Stomach smooth muscle (tissue), 2 donors: ENCODE data around the gene ADCY9.

Experiments used
- H3K27ac ChIP-seq: one replicate; pipeline ENCODE4 v1.7.0; 2013; ENCODE audit warnings: mild to moderate bottlenecking, low read length, inconsistent platforms
- H3K27me3 ChIP-seq, 2 donors: one replicate each; pipeline ENCODE4 v1.7.0; 2013; ENCODE audit warnings: low read length in 2 of 2; ENCODE audit not compliant: insufficient read depth in 2 of 2, control insufficient read depth in 1 of 2
- H3K36me3 ChIP-seq, 2 donors: one replicate each; pipeline ENCODE4 v1.7.0; 2013; ENCODE audit warnings: low read length in 2 of 2; ENCODE audit not compliant: control insufficient read depth in 2 of 2, insufficient read depth in 2 of 2
- H3K4me1 ChIP-seq: one replicate; pipeline ENCODE4 v1.7.0; 2013; ENCODE audit warnings: low read length; ENCODE audit not compliant: control insufficient read depth, insufficient read depth
- H3K4me3 ChIP-seq, 2 donors: one replicate each; pipeline ENCODE4 v1.7.0; 2013; ENCODE audit warnings: low read length in 2 of 2
- H3K9ac ChIP-seq, 2 donors: one replicate each; pipeline ENCODE4 v1.7.0; 2013; ENCODE audit warnings: low read length in 2 of 2, mild to moderate bottlenecking in 1 of 2
- H3K9me3 ChIP-seq, 2 donors: one replicate each; pipeline ENCODE4 v1.7.0; 2013; ENCODE audit warnings: low read length in 2 of 2; ENCODE audit not compliant: control insufficient read depth in 2 of 2
- donor health status: healthy.
- donor health status: Pancreatic carcinoma.

The ADCY9 gene

DNA sequence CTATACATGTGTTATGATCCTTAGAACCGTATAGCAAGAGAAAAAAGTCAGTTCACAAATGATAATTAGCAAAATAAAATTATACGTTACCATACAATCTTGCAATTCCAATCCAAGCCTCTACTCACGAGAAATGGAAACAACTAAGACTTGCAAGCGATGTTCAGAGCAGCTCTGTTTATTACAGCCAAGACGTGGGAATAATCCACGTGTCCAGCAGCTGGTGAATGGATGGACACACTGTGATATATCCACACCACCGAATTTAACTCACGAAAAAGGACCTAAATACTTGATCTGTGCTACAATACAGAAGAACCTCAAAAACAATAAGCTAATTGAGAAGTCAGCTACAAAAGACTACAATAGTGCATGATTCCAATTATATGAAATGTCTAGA is 88.1 kb downstream of the ADCY9 start:
- Histone ChIP-seq H3K27ac (no peak overlapping the region), H3K4me3 (no peak overlapping the region)

DNA sequence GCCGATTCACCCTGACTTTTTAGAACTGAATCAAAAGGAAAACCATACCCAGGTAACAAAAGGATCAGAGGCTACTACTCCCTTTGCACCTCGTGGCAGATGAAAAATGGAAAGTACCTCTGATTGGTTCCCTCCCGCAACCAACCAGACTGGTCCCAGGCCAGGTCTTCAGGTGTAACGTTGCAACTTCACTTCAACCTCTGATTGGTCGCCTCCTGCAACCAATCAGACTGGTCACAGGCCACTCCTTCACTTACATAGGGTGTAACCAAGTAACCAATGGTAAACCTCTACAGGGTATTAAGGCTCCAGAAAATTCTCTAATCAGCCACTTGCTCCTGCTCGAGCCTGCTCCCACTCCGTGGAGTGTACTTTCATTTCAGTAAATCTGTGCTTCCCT is 89.4 kb downstream of the ADCY9 start:
- Histone ChIP-seq H3K9me3 (no peaks in the 10 kb centered on the region), H3K9ac (no peak overlapping the region), H3K27me3 (no peaks in the 10 kb centered on the region), H3K4me3 (no peak overlapping the region), H3K27ac (no peak overlapping the region), H3K4me1 (no peaks in the 10 kb centered on the region), H3K36me3 (peaks cover 2 to 3% of the 10 kb centered on the region in 2 donors)

More for the DNA sequence above, 88.1 kb downstream of the ADCY9 start:
- Histone ChIP-seq H3K9ac (no peak overlapping the region), H3K4me1 (no peaks in the 10 kb centered on the region), H3K9me3 (no peaks in the 10 kb centered on the region), H3K27me3 (no peaks in the 10 kb centered on the region), H3K36me3 (peaks cover 0 to 3% of the 10 kb centered on the region in 2 donors)

DNA sequence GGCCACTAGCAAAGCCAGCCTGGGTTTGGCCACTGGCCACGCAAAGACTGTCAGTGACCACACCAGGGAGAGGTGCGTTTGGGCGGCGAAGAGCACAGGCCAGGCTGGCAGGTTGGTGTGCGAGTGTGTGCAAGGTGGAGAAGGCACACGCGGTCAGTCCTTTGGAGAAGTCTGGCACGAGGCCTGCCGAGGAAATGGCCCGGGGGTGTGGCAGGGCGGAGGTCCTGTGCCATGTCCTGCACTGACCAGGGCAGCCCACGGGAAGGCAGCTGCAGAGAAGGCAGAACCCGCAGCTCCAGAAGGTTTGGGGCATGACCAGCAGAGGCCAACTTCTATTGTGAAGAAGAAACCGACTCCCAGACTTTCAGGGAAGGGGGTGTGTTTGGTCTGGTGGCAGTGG is 90.8 kb downstream of the ADCY9 start:
- Histone ChIP-seq H3K9ac (no peak overlapping the region), H3K27ac (no peak overlapping the region), H3K36me3 (peaks cover 2 to 3% of the 10 kb centered on the region in 2 donors), H3K4me1 (no peaks in the 10 kb centered on the region), H3K9me3 (no peaks in the 10 kb centered on the region), H3K27me3 (no peaks in the 10 kb centered on the region), H3K4me3 (no peak overlapping the region)

GRCh38 chr16:4021916-4022315 is 94.3 kb downstream of the ADCY9 start:
- Histone ChIP-seq H3K27ac (no peak overlapping the region), H3K27me3 (no peaks in the 10 kb centered on the region), H3K9me3 (no peaks in the 10 kb centered on the region), H3K9ac (no peak overlapping the region), H3K4me3 (no peak overlapping the region), H3K36me3 (peaks cover 0 to 2% of the 10 kb centered on the region in 2 donors), H3K4me1 (peaks cover 4% of the 10 kb centered on the region)

DNA sequence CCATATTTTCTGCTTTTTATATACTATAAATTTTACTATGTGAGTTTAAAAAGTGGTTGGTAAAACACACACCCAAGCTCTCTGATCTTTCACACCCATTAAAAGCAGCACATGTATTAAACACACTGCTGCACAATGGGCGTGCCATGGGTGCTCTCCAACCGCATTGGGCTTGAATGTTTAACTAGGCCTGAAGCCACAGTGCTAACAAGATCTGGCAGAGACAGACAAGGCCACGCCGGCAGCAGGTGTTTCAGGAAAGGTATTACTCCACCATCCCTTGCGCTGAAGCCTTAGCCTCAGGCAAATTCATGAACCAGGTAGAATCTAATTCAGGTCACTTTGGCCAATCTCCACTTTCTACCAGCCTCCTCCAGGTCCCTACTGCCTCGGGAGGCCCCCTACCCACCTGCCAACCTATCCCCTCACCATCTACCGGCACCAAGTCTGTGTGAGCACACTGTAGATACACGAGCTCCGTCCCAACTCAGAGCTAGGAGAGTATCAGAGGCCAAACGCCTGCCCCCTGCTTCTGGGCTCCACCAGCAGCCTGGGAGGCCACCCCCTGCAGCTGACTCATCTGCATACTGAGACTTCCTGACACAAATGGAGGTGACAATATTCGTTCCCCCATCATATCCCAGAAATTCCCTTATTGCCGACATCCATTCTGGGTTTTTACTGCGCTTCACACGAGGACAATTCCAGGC is 95.0 kb downstream of the ADCY9 start:
- no peak overlapping the region for H3K9ac ChIP-seq
- peaks cover 4% of the 10 kb centered on the region for H3K4me1 ChIP-seq
- H3K27ac ChIP-seq: no peak overlapping the region
- H3K27me3 ChIP-seq: no peaks in the 10 kb centered on the region
- H3K4me3 ChIP-seq: peak overlapping the region in 1 of 2 donors; percentile 8
- no peaks in the 10 kb centered on the region for H3K9me3 ChIP-seq
- peaks cover 0 to 2% of the 10 kb centered on the region in 2 donors for H3K36me3 ChIP-seq

DNA sequence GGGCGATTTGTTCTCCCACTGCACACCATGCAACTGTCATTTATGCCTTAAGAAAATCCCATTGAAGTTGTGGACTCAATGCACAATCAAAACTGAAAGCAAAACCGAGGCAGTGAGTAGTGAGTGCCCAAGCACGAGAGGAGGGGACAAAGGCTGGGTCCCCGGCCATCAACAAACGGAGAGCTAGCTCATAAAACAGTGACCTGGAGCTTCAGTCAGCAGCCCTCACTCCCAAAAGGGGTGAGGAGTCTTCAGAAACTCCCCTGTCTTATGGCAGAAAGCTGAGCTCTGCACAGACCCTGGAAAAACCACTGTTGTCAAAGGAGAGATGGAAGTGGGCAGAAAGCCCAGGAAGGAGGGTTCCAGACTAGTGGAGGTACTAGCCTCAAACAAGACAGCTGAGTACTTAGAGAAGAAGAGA is 96.9 kb downstream of the ADCY9 start:
- Histone ChIP-seq H3K9ac (peak overlapping the region; percentile 11 to 55), H3K27ac (no peak overlapping the region), H3K4me1 (peaks cover 4% of the 10 kb centered on the region), H3K4me3 (peak overlapping the region; percentile 61 to 75), H3K27me3 (no peaks in the 10 kb centered on the region), H3K36me3 (peaks cover 0 to 2% of the 10 kb centered on the region in 2 donors), H3K9me3 (no peaks in the 10 kb centered on the region)

DNA sequence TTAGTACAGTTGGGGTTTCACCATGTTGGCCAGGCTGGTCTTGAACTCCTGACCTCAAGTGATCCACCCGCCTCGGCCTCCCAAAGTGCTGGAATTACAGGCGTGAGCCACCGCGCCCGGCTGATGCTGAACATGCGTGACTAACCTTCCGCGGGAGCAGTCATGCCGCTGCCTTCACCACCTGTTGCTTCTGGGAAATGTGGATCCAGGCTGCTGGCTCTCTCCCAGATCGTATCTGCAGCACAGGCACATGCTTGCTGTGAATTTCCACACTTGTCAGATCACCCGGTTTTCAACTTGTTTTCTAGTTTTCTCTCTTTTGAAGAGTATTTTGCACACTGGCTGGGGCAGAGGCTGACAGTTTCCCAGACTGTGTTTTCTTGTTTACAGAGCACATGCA is 97.9 kb downstream of the ADCY9 start:
- no peak overlapping the region for H3K27ac ChIP-seq
- peaks cover 4% of the 10 kb centered on the region for H3K4me1 ChIP-seq
- peaks cover 0 to 2% of the 10 kb centered on the region in 2 donors for H3K36me3 ChIP-seq
- H3K4me3 ChIP-seq: peak overlapping the region in 1 of 2 donors; percentile 34
- no peaks in the 10 kb centered on the region for H3K9me3 ChIP-seq
- H3K27me3 ChIP-seq: no peaks in the 10 kb centered on the region
- H3K9ac ChIP-seq: no peak overlapping the region

GRCh38 chr16:4017807-4018206 is 98.4 kb downstream of the ADCY9 start:
- no peak overlapping the region for H3K27ac ChIP-seq
- H3K4me3 ChIP-seq: no peak overlapping the region
- no peaks in the 10 kb centered on the region for H3K9me3 ChIP-seq
- no peak overlapping the region for H3K9ac ChIP-seq
- no peaks in the 10 kb centered on the region for H3K27me3 ChIP-seq
- H3K4me1 ChIP-seq: peaks cover 8% of the 10 kb centered on the region
- no peaks in the 10 kb centered on the region for H3K36me3 ChIP-seq

DNA sequence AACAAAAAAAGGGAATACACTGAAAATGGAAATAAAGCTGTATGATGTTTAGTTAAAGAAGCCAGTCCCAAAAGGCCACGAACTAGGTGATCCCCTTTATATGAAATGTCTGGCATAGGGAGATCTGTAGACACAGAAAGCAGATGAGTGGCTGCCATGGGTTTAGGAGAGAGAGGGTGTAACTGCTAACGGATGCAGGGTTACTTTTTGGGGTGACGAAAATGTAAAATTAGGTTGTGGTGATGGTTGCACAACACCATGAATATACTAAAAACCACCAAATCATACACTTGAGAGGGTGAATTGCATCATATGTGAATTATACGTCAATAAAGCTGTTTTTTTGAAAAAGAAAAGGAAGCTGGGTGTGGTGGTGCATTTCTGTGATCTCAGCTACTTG is 99.6 kb downstream of the ADCY9 start:
- H3K36me3 ChIP-seq: no peaks in the 10 kb centered on the region
- H3K9me3 ChIP-seq: no peaks in the 10 kb centered on the region
- no peak overlapping the region for H3K4me3 ChIP-seq
- no peak overlapping the region for H3K9ac ChIP-seq
- H3K27me3 ChIP-seq: no peaks in the 10 kb centered on the region
- peaks cover 13% of the 10 kb centered on the region for H3K4me1 ChIP-seq
- H3K27ac ChIP-seq: no peak overlapping the region

GRCh38 chr16:4016005-4016352 is 100.3 kb downstream of the ADCY9 start:
- Histone ChIP-seq H3K9ac (no peak overlapping the region), H3K9me3 (no peaks in the 10 kb centered on the region), H3K36me3 (no peaks in the 10 kb centered on the region), H3K4me1 (peaks cover 13% of the 10 kb centered on the region), H3K27me3 (no peaks in the 10 kb centered on the region), H3K27ac (no peak overlapping the region), H3K4me3 (no peak overlapping the region)

DNA sequence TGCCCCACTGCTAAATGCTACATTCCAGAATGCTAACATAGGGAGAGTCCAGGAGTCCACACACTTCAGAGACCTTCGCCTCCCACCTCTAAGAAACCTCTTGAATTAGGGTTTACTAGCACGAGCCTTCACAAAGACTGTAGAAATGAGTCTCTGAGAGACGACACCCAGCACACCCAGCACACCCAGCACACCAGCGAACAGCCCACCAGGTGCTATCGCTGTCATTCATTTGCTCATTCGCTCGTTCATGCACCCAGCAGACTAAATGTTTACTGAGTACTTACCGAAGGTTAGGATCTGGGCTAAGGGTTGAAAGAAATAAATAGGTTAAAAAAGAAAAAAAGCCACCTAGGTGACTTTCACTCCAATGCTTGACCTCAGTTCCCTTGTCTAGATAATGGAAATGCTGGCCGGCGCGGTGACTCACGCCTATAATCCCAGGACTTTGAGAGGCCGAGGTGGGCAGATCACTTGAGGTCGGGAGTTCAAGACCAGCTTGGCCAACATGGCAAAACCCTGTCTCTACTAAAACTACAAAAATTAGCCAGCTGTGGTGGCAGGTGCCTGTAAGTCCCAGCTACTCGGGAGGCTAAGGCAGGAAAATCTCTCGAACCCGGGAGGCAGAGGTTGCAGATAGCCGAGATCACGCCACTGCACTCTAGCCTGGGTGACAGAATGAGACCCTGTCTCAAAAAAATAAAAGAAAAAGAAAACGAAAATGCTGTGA is 100.8 kb downstream of the ADCY9 start:
- no peak overlapping the region for H3K27ac ChIP-seq
- H3K9ac ChIP-seq: no peak overlapping the region

More for the DNA sequence above, 100.8 kb downstream of the ADCY9 start:
- no peak overlapping the region for H3K4me3 ChIP-seq
- H3K9me3 ChIP-seq: no peaks in the 10 kb centered on the region
- no peaks in the 10 kb centered on the region for H3K36me3 ChIP-seq
- H3K4me1 ChIP-seq: peaks cover 13% of the 10 kb centered on the region
- H3K27me3 ChIP-seq: no peaks in the 10 kb centered on the region
